Measurements from ENCODE around the gene MBOAT7. TPM values are rescaled to one million over a fixed set of nuclear protein-coding genes. Genes with fewer than 3 reads are reported as not detected.
A peak's percentile ranks its signal among the peaks of the same experiment; 100 is the strongest.
"Not testable (repeated sequence)": the region's sequence is repeated elsewhere in the genome, so short reads cannot be mapped to it uniquely, and the experiment has no call there.

Gene MBOAT7
- total and polyA plus RNA-seq, 7 experiments from 2014 or later: 11.3 to 79.4 (median 34.5) TPM

DNA sequence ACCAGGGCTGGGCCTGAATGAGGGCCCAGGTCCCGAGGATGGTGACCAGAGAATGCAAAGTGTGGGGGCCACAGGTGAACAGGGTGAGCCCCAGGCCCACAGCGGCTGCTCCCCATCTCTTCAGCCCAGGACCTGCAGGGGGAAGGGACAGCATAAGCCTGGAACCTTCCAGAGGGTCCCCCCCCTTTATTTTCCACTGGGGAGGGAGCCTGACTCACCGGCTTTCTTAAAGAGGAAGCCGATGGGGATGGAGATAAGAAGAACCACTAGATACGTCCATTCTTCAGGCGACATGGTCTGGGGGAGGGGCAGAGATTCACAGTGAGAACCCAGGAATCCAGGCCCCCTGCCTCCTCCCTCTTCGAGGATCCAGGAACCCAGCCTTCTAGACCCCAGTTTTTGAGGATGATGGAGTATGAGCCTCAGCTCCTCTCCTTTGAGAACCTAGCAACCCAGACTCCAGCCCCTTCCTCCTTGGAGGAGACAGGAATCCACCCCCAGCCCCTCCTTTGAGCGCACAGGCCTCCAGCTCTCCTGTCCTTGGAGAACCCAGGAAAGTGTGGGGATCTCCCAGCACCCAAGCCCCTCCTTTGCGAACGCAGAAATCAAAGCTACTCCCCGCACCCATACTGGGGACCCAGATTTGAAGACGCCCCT is 1.0 kb downstream of the MBOAT7 start:
- intact Hi-C loops (cut with micrococcal nuclease): loop anchor here in 1 of 2 donors (2.0 kb wide), 1 partner anchor 20 kb away; no protein-coding TSS in a partner anchor

DNA sequence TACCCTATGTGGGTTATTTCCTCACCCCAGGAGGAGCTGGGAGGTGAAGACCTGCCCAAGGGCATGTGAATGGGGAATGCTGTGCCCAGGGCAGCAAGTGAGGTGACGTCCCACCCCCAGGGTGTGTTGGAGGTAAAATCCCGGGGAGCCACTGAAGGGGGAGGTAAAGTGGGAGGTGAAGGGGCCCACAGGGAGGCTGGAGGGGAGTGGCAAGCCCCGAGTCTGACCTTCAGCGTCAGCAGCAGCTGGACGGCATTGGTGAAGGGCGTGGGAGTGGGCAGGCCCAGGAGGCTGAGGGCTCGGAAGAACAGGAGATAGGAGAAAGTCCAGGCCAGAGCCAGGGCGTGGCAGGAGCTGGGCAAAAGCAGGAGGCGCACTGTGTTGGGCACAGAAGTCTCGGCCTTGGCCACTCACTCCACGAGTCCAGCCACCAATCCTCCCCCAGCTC is 2.4 kb downstream of the MBOAT7 start:
- Histone ChIP-seq H3K9me3 (ENCODE audit: control insufficient read depth in 2 of 3, low read length in 3 of 3) (no peaks in the 10 kb centered on the region), H3K4me1 (ENCODE audit: control insufficient read depth in 2 of 2, insufficient read depth in 2 of 2, low read length in 2 of 2) (peaks cover 15 to 16% of the 10 kb centered on the region in 2 donors), H3K4me3 (ENCODE audit: low read length) (no peak overlapping the region), H3K27ac (ENCODE audit: low read depth, low read length) (no peak overlapping the region), H3K36me3 (ENCODE audit: control insufficient read depth in 2 of 3, insufficient read depth in 3 of 3, low read length in 3 of 3) (peaks cover 0 to 9% (median 0%) of the 10 kb centered on the region in 3 experiments), H3K27me3 (ENCODE audit: control insufficient read depth in 2 of 2, insufficient read depth in 2 of 2, low read length in 2 of 2) (no peaks in the 10 kb centered on the region)
- H3K36me3 Mint-ChIP-seq: peaks cover 0 to 9% (median 0%) of the 10 kb centered on the region in 5 donors
- peak overlapping the region in 8 of 10 donors; percentile 56 to 97 (median 90) for H3K4me3 Mint-ChIP-seq
- POLR2A ChIA-PET: interaction anchor here (2.6 to 7.0 kb wide), 2 partner anchors 14 to 28 kb away, joined by 11 to 135 read pairs; partner anchors contain the start of genes LENG1 and RPS9
- intact Hi-C loops (cut with micrococcal nuclease): no loop called here
- peaks cover 7 to 30% (median 28%) of the 10 kb centered on the region in 7 donors for H3K4me1 Mint-ChIP-seq
- CTCF ChIA-PET: no interaction called here
- DNase-seq (no peak), ATAC-seq (no peak)
- H3K9me3 Mint-ChIP-seq: peaks cover 0 to 2% (median 0%) of the 10 kb centered on the region in 11 donors
- H3K27ac Mint-ChIP-seq: peak overlapping the region in 5 of 9 donors; percentile 73 to 100 (median 82)
- peaks cover 0 to 2% (median 0%) of the 10 kb centered on the region in 5 donors for H3K27me3 Mint-ChIP-seq

More for the DNA sequence above, 1.0 kb downstream of the MBOAT7 start:
- CTCF ChIA-PET: interaction anchor here (0.9 to 2.1 kb wide), 4 partner anchors 20 to 79 kb away, joined by 3 to 6 read pairs (median 4); partner anchors contain the start of genes CNOT3 and LENG1
- DNase-seq: peak in 2 of 9 donors; percentile 73 to 77
- H3K27ac Mint-ChIP-seq: peak overlapping the region; percentile 52 to 100 (median 82)
- Histone ChIP-seq H3K27ac (ENCODE audit: low read depth, low read length) (peak overlapping the region; percentile 99), H3K9me3 (ENCODE audit: control insufficient read depth in 2 of 3, low read length in 3 of 3) (no peaks in the 10 kb centered on the region), H3K27me3 (ENCODE audit: control insufficient read depth in 2 of 2, insufficient read depth in 2 of 2, low read length in 2 of 2) (no peaks in the 10 kb centered on the region), H3K4me3 (ENCODE audit: low read length) (peak overlapping the region; percentile 81), H3K4me1 (ENCODE audit: control insufficient read depth in 2 of 2, insufficient read depth in 2 of 2, low read length in 2 of 2) (peaks cover 20 to 22% of the 10 kb centered on the region in 2 donors), H3K36me3 (ENCODE audit: control insufficient read depth in 2 of 3, insufficient read depth in 3 of 3, low read length in 3 of 3) (peaks cover 1 to 13% (median 2%) of the 10 kb centered on the region in 3 experiments)
- H3K9me3 Mint-ChIP-seq: peaks cover 0 to 2% (median 0%) of the 10 kb centered on the region in 11 donors
- peaks cover 15 to 42% (median 39%) of the 10 kb centered on the region in 7 donors for H3K4me1 Mint-ChIP-seq
- no peak for ATAC-seq
- POLR2A ChIA-PET: interaction anchor here (1.0 to 7.0 kb wide), 11 partner anchors 12 to 73 kb away, joined by 3 to 135 read pairs (median 11); partner anchors contain the start of genes CNOT3, LENG1, PRPF31 and RPS9
- peak overlapping the region; percentile 77 to 99 (median 90) for H3K4me3 Mint-ChIP-seq
- H3K27me3 Mint-ChIP-seq: peaks cover 0 to 2% (median 0%) of the 10 kb centered on the region in 5 donors
- H3K36me3 Mint-ChIP-seq: peaks cover 0 to 14% (median 4%) of the 10 kb centered on the region in 5 donors

DNA sequence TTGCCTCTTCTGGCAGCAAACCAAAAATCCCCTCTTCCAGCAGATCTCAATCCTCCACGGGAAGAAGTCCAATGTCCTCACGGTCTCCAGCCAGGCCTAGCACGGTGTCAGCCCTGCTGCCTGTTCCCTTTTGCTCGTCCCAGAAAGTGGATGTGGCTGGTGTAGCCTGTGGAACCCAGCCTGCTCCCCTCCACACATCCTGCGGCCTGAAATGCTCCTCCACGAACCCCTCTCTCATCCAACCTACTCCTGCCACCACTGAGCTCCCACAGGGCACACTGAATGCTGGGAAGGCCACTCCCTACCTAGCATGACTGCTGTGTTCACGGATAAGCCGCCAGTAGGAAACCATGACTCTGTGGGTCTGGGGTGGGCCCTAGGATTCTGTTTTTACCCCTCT is 3.0 kb downstream of the MBOAT7 start:
- Histone ChIP-seq H3K27me3 (ENCODE audit: control insufficient read depth in 2 of 2, insufficient read depth in 2 of 2, low read length in 2 of 2) (no peaks in the 10 kb centered on the region), H3K36me3 (ENCODE audit: control insufficient read depth in 2 of 3, insufficient read depth in 3 of 3, low read length in 3 of 3) (peaks cover 0 to 9% (median 0%) of the 10 kb centered on the region in 3 experiments), H3K4me1 (ENCODE audit: control insufficient read depth in 2 of 2, insufficient read depth in 2 of 2, low read length in 2 of 2) (peaks cover 10 to 12% of the 10 kb centered on the region in 2 donors), H3K9me3 (ENCODE audit: control insufficient read depth in 2 of 3, low read length in 3 of 3) (no peaks in the 10 kb centered on the region), H3K4me3 (ENCODE audit: low read length) (no peak overlapping the region), H3K27ac (ENCODE audit: low read depth, low read length) (no peak overlapping the region)
- Mint-ChIP-seq H3K4me3 (no peak overlapping the region), H3K27me3 (peaks cover 0 to 2% (median 0%) of the 10 kb centered on the region in 5 donors), H3K4me1 (peaks cover under 1 to 25% (median 22%) of the 10 kb centered on the region in 7 donors), H3K9me3 (peaks cover 0 to 2% (median 0%) of the 10 kb centered on the region in 11 donors), H3K36me3 (peaks cover 0 to 9% (median 0%) of the 10 kb centered on the region in 5 donors), H3K27ac (peak overlapping the region in 1 of 9 donors; percentile 18)
- ChIA-PET CTCF (no interaction called here), POLR2A (interaction anchor here (2.6 to 7.0 kb wide), 2 partner anchors 14 to 27 kb away, joined by 11 to 135 read pairs; partner anchors contain the start of genes LENG1 and RPS9)
- intact Hi-C loops (cut with micrococcal nuclease): no loop called here
- DNase-seq: no peak
- ATAC-seq: no peak

DNA sequence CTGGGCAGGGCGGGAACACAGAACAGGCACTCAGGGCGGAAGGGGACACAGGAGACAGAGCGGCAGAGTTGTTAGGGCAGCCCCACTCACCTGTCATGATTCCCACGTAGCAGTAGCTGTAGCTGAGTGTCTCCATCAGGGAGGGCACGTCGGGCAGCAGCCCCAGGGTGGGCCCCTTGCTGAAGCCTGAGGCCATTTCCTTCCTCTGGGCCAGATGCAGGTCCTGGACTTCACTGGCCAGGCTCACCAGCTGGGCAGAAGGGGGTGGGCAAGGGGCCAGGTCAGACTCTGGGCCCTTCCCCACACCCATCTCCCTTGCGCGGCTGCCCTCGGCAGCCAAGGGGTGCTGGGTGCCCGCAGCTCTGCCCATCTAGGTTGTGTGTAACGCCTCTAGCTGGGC is 5.9 kb downstream of the MBOAT7 start:
- Mint-ChIP-seq H3K4me1 (peaks cover 0 to 20% (median 14%) of the 10 kb centered on the region in 7 donors), H3K36me3 (peaks cover 0 to 17% (median under 1%) of the 10 kb centered on the region in 5 donors), H3K9me3 (no peaks in the 10 kb centered on the region), H3K27me3 (no peaks in the 10 kb centered on the region), H3K4me3 (no peak overlapping the region), H3K27ac (peak overlapping the region in 1 of 9 donors; percentile 21)
- DNase-seq (no peak), ATAC-seq (no peak)
- CTCF ChIA-PET: no interaction called here
- POLR2A ChIA-PET: interaction anchor here (0.9 kb wide), 1 partner anchor 25 kb away, joined by 3 read pairs; no protein-coding TSS in a partner anchor
- H3K27ac ChIP-seq (ENCODE audit: low read depth, low read length): no peak overlapping the region
- peaks cover 5 to 7% of the 10 kb centered on the region in 2 donors for H3K4me1 ChIP-seq (ENCODE audit: control insufficient read depth in 2 of 2, insufficient read depth in 2 of 2, low read length in 2 of 2)
- no peaks in the 10 kb centered on the region for H3K27me3 ChIP-seq (ENCODE audit: control insufficient read depth in 2 of 2, insufficient read depth in 2 of 2, low read length in 2 of 2)
- intact Hi-C loops (cut with micrococcal nuclease): no loop called here
- H3K36me3 ChIP-seq (ENCODE audit: control insufficient read depth in 2 of 3, insufficient read depth in 3 of 3, low read length in 3 of 3): peaks cover 0 to 15% (median 2%) of the 10 kb centered on the region in 3 experiments
- H3K4me3 ChIP-seq (ENCODE audit: low read length): no peak overlapping the region
- H3K9me3 ChIP-seq (ENCODE audit: control insufficient read depth in 2 of 3, low read length in 3 of 3): no peaks in the 10 kb centered on the region

DNA sequence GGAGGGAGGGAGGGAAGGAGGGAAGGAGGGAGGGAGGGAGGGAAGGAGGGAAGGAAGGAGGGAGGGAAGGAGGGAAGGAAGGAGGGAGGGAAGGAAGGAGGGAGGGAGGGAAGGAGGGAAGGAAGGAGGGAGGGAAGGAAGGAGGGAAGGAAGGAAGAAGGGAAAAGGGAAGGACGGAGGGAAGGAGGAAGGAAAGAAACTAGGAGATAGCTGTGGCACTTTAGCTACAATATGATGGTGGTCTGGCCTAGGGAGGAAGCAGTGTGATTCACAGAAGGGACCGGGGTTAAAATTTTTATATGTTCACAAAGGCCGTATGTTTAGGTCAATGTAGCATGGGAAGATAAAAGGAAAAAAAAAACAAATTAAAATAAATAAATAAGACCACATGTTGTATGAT is 7.5 kb downstream of the MBOAT7 start:
- CTCF ChIA-PET: not testable (repeated sequence)

DNA sequence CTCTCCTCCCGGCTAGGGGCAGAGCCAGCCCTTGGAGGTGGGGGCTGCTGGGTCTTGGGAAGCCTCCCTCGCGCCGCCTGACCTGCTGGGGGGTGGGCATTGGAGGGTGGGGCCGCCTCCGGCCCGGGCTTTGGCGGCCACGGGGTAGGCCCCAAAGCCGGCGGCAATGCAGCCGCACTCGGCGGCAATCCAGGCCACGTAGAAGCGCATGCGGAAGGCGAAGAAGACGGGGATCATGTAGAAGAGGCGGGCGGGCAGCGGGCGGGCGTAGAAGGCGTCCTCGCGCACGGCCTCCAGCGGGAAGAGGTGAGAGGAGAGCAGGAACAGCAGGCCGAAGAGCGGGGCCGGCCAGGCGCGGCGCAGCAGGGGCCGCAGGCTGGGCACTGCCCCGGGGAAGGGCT is 8.7 kb downstream of the MBOAT7 start:
- Mint-ChIP-seq H3K36me3 (peaks cover 0 to 21% (median 5%) of the 10 kb centered on the region in 5 donors), H3K4me3 (no peak overlapping the region), H3K27me3 (no peaks in the 10 kb centered on the region), H3K9me3 (no peaks in the 10 kb centered on the region), H3K27ac (no peak overlapping the region), H3K4me1 (peaks cover 0 to 3% (median 0%) of the 10 kb centered on the region in 7 donors)
- ATAC-seq (no peak), DNase-seq (no peak)
- CTCF ChIA-PET: no interaction called here
- no peak overlapping the region for H3K27ac ChIP-seq (ENCODE audit: low read depth, low read length)
- no peak overlapping the region for H3K4me3 ChIP-seq (ENCODE audit: low read length)
- no peaks in the 10 kb centered on the region for H3K9me3 ChIP-seq (ENCODE audit: control insufficient read depth in 2 of 3, low read length in 3 of 3)
- intact Hi-C loops (cut with micrococcal nuclease): no loop called here
- H3K27me3 ChIP-seq (ENCODE audit: control insufficient read depth in 2 of 2, insufficient read depth in 2 of 2, low read length in 2 of 2): no peaks in the 10 kb centered on the region
- POLR2A ChIA-PET: no interaction called here
- no peaks in the 10 kb centered on the region for H3K4me1 ChIP-seq (ENCODE audit: control insufficient read depth in 2 of 2, insufficient read depth in 2 of 2, low read length in 2 of 2)
- peaks cover 0 to 18% (median 2%) of the 10 kb centered on the region in 3 experiments for H3K36me3 ChIP-seq (ENCODE audit: control insufficient read depth in 2 of 3, insufficient read depth in 3 of 3, low read length in 3 of 3)

More for the DNA sequence above, 7.5 kb downstream of the MBOAT7 start:
- intact Hi-C loops (cut with micrococcal nuclease); H3K27me3 ChIP-seq (ENCODE audit: control insufficient read depth in 2 of 2, insufficient read depth in 2 of 2, low read length in 2 of 2); DNase-seq; H3K4me3 Mint-ChIP-seq; H3K9me3 ChIP-seq (ENCODE audit: control insufficient read depth in 2 of 3, low read length in 3 of 3); H3K27ac ChIP-seq (ENCODE audit: low read depth, low read length); H3K27ac Mint-ChIP-seq; H3K4me1 Mint-ChIP-seq; H3K4me3 ChIP-seq (ENCODE audit: low read length); ATAC-seq; H3K9me3 Mint-ChIP-seq; H3K27me3 Mint-ChIP-seq; H3K4me1 ChIP-seq (ENCODE audit: control insufficient read depth in 2 of 2, insufficient read depth in 2 of 2, low read length in 2 of 2): not testable (repeated sequence)
- H3K36me3 ChIP-seq (ENCODE audit: control insufficient read depth in 2 of 3, insufficient read depth in 3 of 3, low read length in 3 of 3): peaks cover 0 to 12% (median 2%) of the 10 kb centered on the region in 3 experiments
- peaks cover 0 to 22% (median 5%) of the 10 kb centered on the region in 5 donors for H3K36me3 Mint-ChIP-seq
- POLR2A ChIA-PET: interaction anchor here (1.5 kb wide), 1 partner anchor 24 kb away, joined by 3 read pairs; no protein-coding TSS in a partner anchor
